Stimulated activated CD4-positive, alpha-beta T cell treated with anti-CD3 and anti-CD28 coated beads, TNF-alpha, amount 100 ng/mL, for 4 hours (primary cell): Measurements from ENCODE around the gene PHLPP1.

Experiments
- DNase-seq, 3 experiments: peaks; one replicate each; pipeline ENCODE4 v3.0.0-alpha.2; 2020; ENCODE audit warnings: low read depth in 3 of 3

The PHLPP1 gene

GRCh38 chr18:62847081-62847480 is 131.7 kb downstream of the PHLPP1 start:
- DNase-seq, result no peak

- no peak for DNase-seq
Observed at GRCh38 chr18:62848946-62849345, 133.6 kb downstream of the PHLPP1 start.

- no peak for DNase-seq
Observed at GRCh38 chr18:62850619-62851306, 135.4 kb downstream of the PHLPP1 start.

GRCh38 chr18:62852851-62853250 is 137.5 kb downstream of the PHLPP1 start:
- DNase-seq, result no peak

- DNase-seq, result no peak
Observed at GRCh38 chr18:62856294-62856693, 141.0 kb downstream of the PHLPP1 start.

- DNase-seq, result no peak
Observed at GRCh38 chr18:62857263-62857976, 142.1 kb downstream of the PHLPP1 start.

GRCh38 chr18:62860062-62860461 is 144.7 kb downstream of the PHLPP1 start:
- no peak for DNase-seq

- no peak for DNase-seq
Observed at GRCh38 chr18:62862466-62862865, 147.1 kb downstream of the PHLPP1 start.

GRCh38 chr18:62863579-62864001 is 148.2 kb downstream of the PHLPP1 start:
- no peak for DNase-seq

- no peak for DNase-seq
Observed at GRCh38 chr18:62865498-62865897, 150.2 kb downstream of the PHLPP1 start.

- no peak for DNase-seq
Observed at GRCh38 chr18:62867534-62867933, 152.2 kb downstream of the PHLPP1 start.

- no peak for DNase-seq
Observed at GRCh38 chr18:62868645-62869044, 153.3 kb downstream of the PHLPP1 start.

GRCh38 chr18:62870643-62871042 is 155.3 kb downstream of the PHLPP1 start:
- no peak for DNase-seq

- no peak for DNase-seq
Observed at GRCh38 chr18:62875323-62875722, 160.0 kb downstream of the PHLPP1 start.

GRCh38 chr18:62876111-62876510 is 160.8 kb downstream of the PHLPP1 start:
- no peak for DNase-seq

GRCh38 chr18:62876828-62877227 is 161.5 kb downstream of the PHLPP1 start:
- DNase-seq, result no peak

GRCh38 chr18:62877411-62878221 is 162.3 kb downstream of the PHLPP1 start:
- no peak for DNase-seq

- DNase-seq, result no peak
Observed at GRCh38 chr18:62878305-62878704, 163.0 kb downstream of the PHLPP1 start.

- DNase-seq, result no peak
Observed at GRCh38 chr18:62880034-62880433, 164.7 kb downstream of the PHLPP1 start.

- DNase-seq, result no peak
Observed at GRCh38 chr18:62880673-62881364, 165.5 kb downstream of the PHLPP1 start.

- DNase-seq, result no peak
Observed at GRCh38 chr18:62881509-62882016, 166.2 kb downstream of the PHLPP1 start.
